ENCODE results near the gene U2AF1.
"Not testable (repeated sequence)": the region's sequence is repeated elsewhere in the genome, so short reads cannot be mapped to it uniquely, and the experiment has no call there.

DNA sequence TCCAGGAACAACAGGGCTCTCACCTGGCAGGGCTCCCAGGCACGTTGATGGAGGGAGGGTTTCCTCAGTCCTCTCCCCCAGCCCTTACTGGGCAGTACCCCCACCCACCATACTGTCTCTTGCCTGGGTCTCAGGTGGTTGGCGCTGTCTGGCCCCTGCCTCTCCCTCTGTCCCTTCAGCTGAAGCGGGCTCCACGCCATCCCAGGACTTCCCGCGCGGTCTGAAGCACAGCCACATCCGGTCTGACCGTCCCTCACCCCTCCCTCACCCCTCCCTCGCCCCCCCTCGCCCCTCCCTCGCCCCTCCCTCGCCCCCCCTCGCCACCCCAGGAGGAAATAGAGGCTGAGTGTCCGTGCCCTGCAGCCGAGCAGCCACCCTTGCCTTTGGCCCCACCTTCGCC, 34.0 kb upstream of the U2AF1 start:
- TF ChIP-seq, protein P1, sequence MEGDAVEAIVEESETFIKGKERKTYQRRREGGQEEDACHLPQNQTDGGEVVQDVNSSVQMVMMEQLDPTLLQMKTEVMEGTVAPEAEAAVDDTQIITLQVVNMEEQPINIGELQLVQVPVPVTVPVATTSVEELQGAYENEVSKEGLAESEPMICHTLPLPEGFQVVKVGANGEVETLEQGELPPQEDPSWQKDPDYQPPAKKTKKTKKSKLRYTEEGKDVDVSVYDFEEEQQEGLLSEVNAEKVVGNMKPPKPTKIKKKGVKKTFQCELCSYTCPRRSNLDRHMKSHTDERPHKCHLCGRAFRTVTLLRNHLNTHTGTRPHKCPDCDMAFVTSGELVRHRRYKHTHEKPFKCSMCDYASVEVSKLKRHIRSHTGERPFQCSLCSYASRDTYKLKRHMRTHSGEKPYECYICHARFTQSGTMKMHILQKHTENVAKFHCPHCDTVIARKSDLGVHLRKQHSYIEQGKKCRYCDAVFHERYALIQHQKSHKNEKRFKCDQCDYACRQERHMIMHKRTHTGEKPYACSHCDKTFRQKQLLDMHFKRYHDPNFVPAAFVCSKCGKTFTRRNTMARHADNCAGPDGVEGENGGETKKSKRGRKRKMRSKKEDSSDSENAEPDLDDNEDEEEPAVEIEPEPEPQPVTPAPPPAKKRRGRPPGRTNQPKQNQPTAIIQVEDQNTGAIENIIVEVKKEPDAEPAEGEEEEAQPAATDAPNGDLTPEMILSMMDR (IDR thresholded peaks at IDR 0.05; ENCODE audit: insufficient read depth, low read length, poor library complexity, severe bottlenecking) = not testable (repeated sequence)
- TF ChIP-seq EZH2phosphoT487 (conservative IDR thresholded peaks at IDR 0.05; ENCODE audit: low read length) = not testable (repeated sequence)

Data from SU-DHL-6 (cell line).